Hepatic stellate cell (primary cell): Measurements from ENCODE around the gene CLDN18.

Source experiments
- DNase-seq: peaks from one replicate; pipeline ENCODE4 v3.0.0; 2011; ENCODE audit warnings: low spot score

The CLDN18 gene

DNA sequence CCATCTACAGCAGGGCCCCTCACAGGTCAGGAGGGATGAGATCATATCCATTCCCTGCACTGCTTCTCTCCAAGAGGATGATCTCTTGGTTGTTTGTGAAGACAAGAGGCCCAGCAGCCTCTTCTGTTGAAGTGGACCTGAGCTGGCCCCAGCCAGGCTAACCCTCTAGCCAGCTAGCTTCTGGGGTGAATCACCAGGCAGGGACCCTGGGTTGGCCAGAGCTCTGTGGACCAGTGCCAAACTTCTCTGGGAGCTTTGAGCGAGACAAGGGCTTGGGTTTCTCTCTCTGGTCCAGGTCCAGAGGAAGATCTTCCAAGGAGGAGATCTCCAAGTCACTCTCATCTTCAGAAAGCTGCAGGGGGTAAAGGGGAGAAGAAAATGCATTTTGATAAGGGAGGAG lies 52.7 kb downstream of the CLDN18 start:
- DNase-seq = no peak

DNA sequence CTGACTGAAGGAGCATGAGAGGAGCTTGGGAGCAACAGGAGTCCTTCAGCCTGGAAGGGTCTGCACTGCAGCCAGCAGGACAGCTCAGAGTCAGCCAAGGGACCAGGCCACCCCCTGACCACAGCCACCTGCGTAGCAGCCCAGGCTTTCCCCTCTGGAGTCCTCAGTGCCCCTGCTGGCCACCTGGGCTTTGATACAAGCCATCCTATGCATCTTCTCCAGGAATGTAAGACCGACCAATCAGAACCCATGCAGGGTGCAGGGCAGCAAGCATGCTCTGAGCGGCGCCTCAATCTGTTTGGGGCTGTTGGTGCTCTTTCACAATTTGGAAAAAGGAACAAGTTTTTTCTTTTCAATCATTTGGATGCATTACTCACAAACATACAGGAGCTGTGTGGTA lies 53.5 kb downstream of the CLDN18 start:
- no peak for DNase-seq

DNA sequence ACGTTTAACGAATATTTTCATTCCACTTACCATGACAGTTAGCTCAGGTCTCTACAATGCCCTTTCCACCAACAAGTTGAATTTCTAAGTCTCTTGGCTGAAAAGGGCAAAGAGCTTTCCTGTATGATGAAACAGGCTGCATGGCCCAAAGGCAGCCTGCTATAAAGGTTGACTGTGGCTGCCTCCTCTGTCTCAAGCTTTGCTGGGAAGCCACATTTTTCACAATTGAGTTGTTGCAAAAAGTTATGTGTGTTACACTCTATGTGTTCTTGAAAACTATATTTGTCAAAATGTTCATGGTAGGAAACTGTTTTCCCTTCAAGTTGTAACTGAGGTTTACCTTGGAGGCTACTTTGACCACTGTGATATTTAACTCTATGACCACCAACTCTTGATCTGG lies 56.0 kb downstream of the CLDN18 start:
- no peak for DNase-seq

DNA sequence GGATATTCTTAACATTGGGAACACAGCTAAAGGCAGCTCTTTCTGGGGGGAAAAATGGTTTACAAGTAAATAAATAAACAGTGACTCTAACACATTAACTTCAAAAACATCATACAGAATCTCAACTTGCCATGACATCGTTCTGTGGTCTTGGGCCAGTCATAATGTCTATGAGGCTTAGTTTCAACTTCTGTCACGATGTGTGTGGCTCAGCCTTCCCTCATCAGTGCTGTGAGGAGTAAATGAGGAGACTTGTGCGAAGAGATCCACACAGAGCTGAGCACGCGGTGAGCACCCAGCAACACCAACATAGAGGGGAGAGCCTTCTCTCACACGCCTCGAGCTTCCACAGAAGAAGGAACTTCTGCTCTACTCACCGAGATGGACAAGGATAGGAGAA lies 56.4 kb downstream of the CLDN18 start:
- DNase-seq = no peak

DNA sequence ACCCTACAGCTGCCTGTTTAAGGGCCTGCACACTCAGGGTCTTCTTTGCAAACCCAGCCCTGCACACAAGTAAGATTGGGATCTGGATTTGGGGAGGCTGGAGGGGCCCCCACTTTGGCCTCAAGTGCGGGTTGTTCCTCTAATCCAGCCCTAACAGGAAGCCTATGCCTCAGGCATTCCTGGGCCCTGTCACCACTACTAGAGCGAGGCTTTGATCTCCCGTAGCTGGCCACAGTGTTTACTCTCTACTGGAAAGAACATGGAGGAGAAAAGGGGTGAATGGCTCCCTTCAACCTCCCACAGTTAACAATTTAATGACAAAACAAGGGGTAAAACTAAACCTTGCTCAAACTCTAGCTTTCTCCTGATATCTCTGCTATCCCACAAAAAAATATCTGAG lies 57.0 kb downstream of the CLDN18 start:
- DNase-seq = no peak

DNA sequence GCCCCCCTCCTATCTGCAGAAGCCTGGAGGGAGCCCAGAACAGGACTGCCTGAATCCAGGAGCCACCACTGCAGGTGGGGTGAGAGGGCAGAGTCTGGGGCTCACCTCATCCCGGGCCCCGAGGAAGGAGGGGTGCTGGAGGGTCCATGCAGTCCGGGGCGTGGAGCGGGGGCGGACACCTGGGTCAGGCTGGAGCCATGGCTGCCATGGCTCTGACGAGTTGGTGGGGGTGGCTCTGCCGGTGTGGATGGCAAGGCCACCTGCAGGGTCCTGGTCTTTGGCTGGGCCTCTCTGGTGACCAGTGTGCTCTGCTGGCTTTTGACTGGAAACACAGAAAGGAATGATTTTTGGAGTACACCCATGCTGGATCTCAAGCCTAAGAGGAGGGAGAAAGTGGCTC lies 58.1 kb downstream of the CLDN18 start:
- DNase-seq = no peak

DNA sequence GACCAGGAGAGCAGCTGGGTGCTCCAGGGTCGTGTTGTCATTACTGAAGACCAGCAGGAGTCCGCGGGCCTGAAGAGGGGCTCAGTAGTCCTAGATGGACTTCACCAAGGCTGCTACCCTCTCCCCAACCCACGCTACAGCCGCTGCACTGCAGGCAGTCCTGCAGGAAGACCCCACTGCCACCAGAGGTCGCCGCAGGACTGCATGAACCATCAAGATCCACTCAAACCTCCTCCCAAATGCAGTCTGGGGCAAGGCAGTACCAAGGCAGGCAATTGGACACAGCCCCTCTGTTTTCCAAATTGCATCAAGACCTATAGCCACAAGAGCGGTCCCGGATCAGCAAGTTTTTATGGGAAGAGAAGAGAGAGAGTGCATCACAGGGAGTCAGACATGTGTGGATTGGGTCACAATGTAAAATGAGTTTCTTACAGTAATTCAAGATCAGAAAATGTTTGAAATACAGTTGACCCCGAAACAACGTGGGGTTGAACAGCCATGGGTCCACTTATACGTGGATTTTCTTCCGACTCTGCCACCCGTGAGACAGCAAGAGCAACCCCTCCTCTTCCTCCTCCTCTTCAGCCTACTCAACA lies 58.7 kb downstream of the CLDN18 start:
- DNase-seq = peak; percentile 85

DNA sequence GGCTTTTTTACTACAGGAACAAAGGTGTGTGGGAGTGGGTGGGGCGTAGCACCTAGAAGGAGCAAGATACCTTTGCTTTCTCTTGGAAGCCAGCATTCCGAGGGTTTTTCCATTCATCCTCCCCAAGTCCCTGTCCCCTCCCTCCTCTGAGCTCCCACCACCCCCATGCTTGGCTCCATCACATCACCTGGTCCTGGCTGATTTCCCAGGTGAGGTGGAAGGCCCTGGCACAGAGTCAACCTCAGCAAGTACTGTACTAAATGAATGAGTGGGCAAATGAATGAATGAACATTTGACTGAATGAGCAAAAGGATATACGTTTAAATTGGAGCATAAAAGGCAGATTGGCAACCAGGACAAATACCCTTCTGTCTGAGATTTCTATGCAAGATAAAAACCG lies 60.0 kb downstream of the CLDN18 start:
- DNase-seq = no peak

DNA sequence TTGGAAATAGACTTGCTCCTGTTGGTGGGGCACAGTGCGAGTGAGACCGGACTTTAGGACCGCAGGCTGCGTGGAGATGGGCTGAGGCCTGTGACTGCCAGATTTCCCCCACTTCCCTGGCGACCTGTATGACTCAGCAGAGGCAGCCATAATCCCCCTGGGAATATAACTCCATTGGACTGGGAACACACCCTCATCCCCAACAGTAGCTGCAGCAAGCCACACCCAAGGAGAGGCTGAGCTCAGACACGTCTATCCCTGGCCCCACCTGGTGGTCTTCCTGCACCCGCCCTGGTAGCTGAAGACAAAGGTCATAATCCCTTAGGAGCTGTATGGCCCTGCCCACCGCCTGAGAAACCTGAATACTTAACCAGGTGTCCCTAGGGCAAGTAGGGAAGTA lies 62.8 kb downstream of the CLDN18 start:
- no peak for DNase-seq

DNA sequence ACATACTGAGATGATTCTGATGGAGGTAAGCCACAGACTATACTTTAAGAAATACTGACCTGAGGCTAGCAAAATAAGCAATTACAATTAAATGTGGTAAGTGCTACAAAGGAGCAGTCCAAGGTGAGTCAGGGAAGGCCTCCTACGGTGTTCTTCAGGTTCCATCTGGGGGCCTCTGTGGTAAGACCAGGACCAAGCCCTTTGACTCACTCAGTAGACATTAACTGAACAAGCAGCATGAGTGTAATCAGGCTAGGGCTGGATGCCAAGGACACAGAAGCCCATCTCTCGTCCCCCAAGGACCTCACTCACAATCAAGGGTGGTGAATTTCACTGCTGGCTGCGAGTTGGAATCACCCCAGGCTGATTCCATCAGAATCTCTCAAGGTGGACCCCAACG lies 68.1 kb downstream of the CLDN18 start:
- no peak for DNase-seq

DNA sequence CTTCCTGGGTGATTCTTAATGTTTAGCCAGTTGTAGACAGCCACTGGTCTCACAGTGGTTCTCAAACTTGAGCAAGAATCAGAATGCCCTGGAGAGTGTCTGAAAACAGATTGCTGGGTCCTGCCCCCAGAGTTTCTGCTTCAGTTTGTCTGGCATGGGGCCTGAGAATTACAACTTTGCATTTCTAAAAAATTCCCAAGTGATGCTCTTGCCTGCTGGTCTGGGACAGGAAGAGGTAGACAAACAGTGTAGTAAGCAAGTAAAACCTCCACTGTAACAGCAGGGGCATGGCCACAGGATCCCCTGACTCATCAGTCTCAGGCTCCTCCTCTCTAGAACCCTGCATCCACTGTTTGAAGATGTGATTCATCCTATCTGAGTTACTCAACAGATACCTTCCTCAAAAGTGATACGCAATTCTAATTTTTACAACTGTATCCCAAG lies 69.0 kb downstream of the CLDN18 start:
- peak; percentile 89 for DNase-seq

DNA sequence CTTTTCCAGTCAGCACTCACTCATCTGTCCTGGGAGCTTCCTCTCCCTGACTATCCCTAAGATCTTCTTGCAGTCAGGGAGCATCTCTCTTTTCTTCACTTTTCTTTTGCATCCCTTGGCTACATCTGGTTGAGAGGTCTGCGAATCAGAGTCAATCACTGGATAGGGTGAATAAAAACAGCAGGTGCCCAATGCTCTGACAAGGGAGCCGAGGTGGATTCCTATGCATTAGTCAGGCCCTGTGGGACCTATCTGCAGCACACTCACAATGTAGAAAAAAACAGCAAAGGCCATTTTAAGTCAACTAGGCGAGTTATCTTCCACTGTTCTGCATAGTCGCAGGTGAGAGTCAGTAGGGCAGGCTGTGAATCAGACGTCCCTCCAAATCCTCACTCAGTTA lies 69.9 kb downstream of the CLDN18 start:
- no peak for DNase-seq

DNA sequence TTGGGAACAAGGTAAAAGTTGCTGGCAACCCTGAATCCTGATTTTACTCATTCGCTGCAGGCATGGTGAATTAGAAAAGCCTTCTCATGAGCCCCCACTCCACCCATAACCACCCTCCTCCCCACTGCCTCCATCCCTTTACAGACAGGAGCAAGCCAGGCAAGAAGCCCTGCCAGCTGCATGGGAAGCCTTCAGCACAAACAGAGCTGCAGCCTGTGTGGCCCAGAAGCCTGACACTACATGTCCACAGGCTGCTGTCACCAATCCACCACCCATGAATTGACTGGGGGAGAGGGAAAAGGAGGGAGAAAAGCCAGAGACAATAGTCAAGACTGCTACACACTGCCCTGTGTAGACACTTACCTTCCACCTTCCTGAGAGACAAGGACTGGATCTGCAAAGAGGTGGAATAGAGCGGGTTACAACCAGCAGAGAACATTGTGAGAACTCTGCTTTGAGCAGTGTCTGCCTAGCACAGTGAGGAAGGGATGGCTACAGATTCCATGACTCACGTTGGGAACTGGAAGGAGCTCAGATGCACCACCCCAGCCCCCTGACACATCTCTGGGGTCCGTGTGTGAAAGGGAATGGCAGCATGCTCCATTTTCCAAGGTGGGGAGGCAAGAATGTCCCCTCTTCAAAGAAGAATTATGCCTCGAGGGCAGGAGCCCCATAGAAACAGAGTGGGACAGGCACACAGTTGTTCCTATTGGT lies 71.6 kb downstream of the CLDN18 start:
- peak; percentile 25 for DNase-seq

DNA sequence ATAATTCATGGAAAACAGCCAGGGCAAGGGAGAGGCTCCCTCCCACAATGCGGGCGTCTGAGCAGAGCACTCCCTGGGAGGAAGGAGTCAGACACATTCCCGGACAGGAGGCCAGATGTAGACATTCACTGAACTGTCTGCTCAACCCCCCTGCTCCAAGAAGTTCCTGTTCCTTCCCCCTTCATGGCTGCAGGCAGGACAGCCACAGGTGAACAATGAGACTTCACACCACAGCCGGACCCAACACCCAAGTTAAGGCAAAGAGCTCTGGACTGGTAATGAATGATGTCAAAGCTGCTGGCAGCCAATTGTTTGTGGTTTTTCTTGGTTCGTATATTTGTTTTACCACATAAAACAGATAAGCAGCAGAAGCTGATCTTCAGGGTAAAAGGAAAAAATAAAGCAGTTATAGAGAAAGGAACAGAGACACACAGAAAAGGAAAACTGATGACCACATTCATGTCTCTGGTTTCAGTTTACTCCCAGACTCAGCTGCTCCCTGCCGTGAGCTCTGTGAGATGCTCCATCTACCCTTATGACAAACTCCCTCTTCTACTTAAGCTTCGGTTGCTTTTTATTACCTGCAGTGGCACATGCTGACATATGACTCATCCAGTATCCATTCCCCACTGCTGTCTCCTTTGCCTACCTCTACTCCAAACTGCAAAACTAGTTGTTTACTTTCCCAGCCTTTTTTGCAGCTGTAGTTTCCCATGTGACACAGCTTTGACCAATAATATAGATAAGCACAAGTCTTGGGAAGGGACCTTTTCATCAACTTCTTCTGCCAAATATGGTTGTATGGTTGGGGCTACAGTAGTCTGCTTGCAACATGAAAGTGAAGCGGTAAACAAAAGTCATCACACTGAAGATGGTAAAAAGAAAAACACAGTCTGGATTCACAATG lies 72.4 kb downstream of the CLDN18 start:
- DNase-seq = peak; percentile 35

DNA sequence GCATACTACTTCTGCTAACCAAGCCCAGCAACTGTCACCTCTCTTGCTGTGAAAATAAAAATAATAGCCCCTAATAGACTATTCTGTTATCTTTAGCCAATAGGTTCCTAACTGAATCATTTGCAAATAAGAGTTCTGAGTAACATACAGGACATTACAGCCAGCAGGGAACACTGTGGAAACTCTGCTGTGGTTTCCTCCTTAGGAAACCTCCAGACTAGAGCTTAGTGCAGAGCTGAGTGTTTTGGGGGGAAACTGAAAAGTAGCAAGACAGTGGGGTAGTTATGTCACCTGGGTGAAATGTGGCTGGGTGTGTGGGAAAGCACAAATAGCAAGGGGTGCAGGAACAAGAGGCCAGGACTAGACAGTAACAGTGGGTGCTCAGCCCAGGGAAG lies 73.0 kb downstream of the CLDN18 start:
- no peak for DNase-seq
